GM12892 (cell line): ENCODE measurements around the gene HSPA8.

ENCODE experiments used
- POLR2A ChIP-seq: IDR thresholded peaks from 2 replicates; pipeline ENCODE4 v1.6.1; 2011; ENCODE audit warnings: low read depth, low read length, control low read depth
- POLR2AphosphoS5 ChIP-seq: IDR thresholded peaks from 2 replicates; pipeline ENCODE4 v1.6.1; 2011; ENCODE audit warnings: low read depth, low read length, control low read depth

- TF ChIP-seq POLR2A (no peak), POLR2AphosphoS5 (no peak)
These were observed 48.5 kb upstream of the HSPA8 start for GRCh38 chr11:123110397-123110796.
